CD4-positive, alpha-beta memory T cell (primary cell): Measurements from ENCODE around the gene RPAP2. TPM values are rescaled to one million over a fixed set of nuclear protein-coding genes. Genes with fewer than 3 reads are reported as not detected.
A peak's percentile ranks its signal among the peaks of the same experiment; 100 is the strongest.
"Not testable (repeated sequence)": the region's sequence is repeated elsewhere in the genome, so short reads cannot be mapped to it uniquely, and the experiment has no call there.

Source experiments
- CTCF ChIA-PET: fragments of 350-600 bp; sonication (Branson Sonifier 250); formaldehyde crosslinking; loops from one replicate; lab custom pipeline; 2021; ENCODE audit warnings: inconsistent platforms; ENCODE audit not compliant: partially characterized antibody; lab: Charles Lee
- POLR2A ChIA-PET: fragments of 350-600 bp; sonication (Branson Sonifier 250); formaldehyde crosslinking; loops from one replicate; lab custom pipeline; 2021; ENCODE audit not compliant: partially characterized antibody; lab: Charles Lee
- DNase-seq, 5 donors: peaks; one replicate each; pipeline versions ENCODE4 v3.0.0 to v3.0.0-alpha.2; 2020 to 2022; ENCODE audit warnings: mixed read lengths in 1 of 5
- H3K27ac ChIP-seq: one replicate; pipeline ENCODE4 v1.7.0; 2013; ENCODE audit warnings: low read depth, low read length
- H3K27me3 ChIP-seq: 2 replicates; pipeline ENCODE4 v1.7.0; 2013; ENCODE audit warnings: mild to moderate bottlenecking, low read length, moderate library complexity; ENCODE audit not compliant: insufficient read depth
- H3K36me3 ChIP-seq: 2 replicates; pipeline ENCODE4 v1.7.0; 2013; ENCODE audit warnings: mild to moderate bottlenecking, low read length, moderate library complexity; ENCODE audit not compliant: insufficient read depth
- H3K4me1 ChIP-seq: 2 replicates; pipeline ENCODE4 v1.7.0; 2013; ENCODE audit warnings: mild to moderate bottlenecking, low read length, moderate library complexity; ENCODE audit not compliant: insufficient read depth
- H3K4me3 ChIP-seq, 2 donors: one replicate each; pipeline ENCODE4 v1.7.0; 2013; ENCODE audit warnings: low read length in 2 of 2, mild to moderate bottlenecking in 1 of 2
- H3K9me3 ChIP-seq, 2 donors: one replicate each; pipeline ENCODE4 v1.7.0; 2013; ENCODE audit warnings: low read length in 2 of 2, control low read depth in 1 of 2; ENCODE audit not compliant: control insufficient read depth in 1 of 2
- H3K27ac Mint-ChIP-seq, 7 donors: one replicate each; pipeline ENCODE4 v1.8.0; 2020 to 2021; ENCODE audit warnings: mixed read lengths in 7 of 7, mild to moderate bottlenecking in 6 of 7, inconsistent platforms in 3 of 7, moderate library complexity in 3 of 7
- H3K27me3 Mint-ChIP-seq, 2 donors: one replicate each; pipeline ENCODE4 v1.8.0; 2020 to 2021; ENCODE audit warnings: mixed read lengths in 2 of 2
- H3K36me3 Mint-ChIP-seq, 2 donors: one replicate each; pipeline ENCODE4 v1.8.0; 2020 to 2021; ENCODE audit warnings: mixed read lengths in 2 of 2, inconsistent platforms in 1 of 2, mild to moderate bottlenecking in 1 of 2
- H3K4me1 Mint-ChIP-seq, 4 donors: one replicate each; pipeline ENCODE4 v1.8.0; 2020 to 2021; ENCODE audit warnings: mixed read lengths in 4 of 4, mild to moderate bottlenecking in 1 of 4
- H3K4me3 Mint-ChIP-seq, 8 donors: one replicate each; pipeline ENCODE4 v1.8.0; 2020 to 2021; ENCODE audit warnings: mixed read lengths in 8 of 8, mild to moderate bottlenecking in 7 of 8, moderate library complexity in 6 of 8, inconsistent platforms in 3 of 8
- H3K9me3 Mint-ChIP-seq, 8 donors: one replicate each; pipeline ENCODE4 v1.8.0; 2020 to 2021; ENCODE audit warnings: mixed read lengths in 8 of 8, mild to moderate bottlenecking in 5 of 8, inconsistent platforms in 3 of 8, moderate library complexity in 1 of 8
- intact Hi-C: fragments of 100-400 bp; cut with micrococcal nuclease; formaldehyde crosslinking; loops from one replicate; pipeline ENCODE4 v1.15.1; 2023
- polyA plus RNA-seq, 2 donors: library from polyadenylated mRNA; unstranded; fragments of 300-500 nt; fragmentation: Illumina TruSeq; gene quantifications; one replicate each; pipeline ENCODE4 v1.2.3, GENCODE V29; 2021
- total RNA-seq, 2 experiments: library from RNA; stranded (reverse); gene quantifications; one replicate each; pipeline ENCODE4 v1.2.3, GENCODE V29; 2021

RPAP2 gene
- total and polyA plus RNA-seq, 4 experiments from 2014 or later: 16.1 to 44.0 (median 31.7) TPM

- Histone ChIP-seq H3K27me3 (no peaks in the 10 kb centered on the region), H3K27ac (no peak overlapping the region), H3K4me1 (no peaks in the 10 kb centered on the region), H3K9me3 (no peaks in the 10 kb centered on the region), H3K36me3 (peaks cover 3% of the 10 kb centered on the region), H3K4me3 (no peak overlapping the region)
- Mint-ChIP-seq H3K4me3 (no peak overlapping the region), H3K27me3 (no peaks in the 10 kb centered on the region), H3K27ac (no peak overlapping the region), H3K4me1 (peaks cover 4 to 19% (median 8%) of the 10 kb centered on the region in 4 donors), H3K36me3 (peaks cover 62 to 74% of the 10 kb centered on the region in 2 donors), H3K9me3 (peaks cover 0 to 3% (median 0%) of the 10 kb centered on the region in 8 donors)
- POLR2A ChIA-PET: no interaction called here
- intact Hi-C loops: no loop called here
- CTCF ChIA-PET: no interaction called here
- DNase-seq: no peak
These were observed 21.6 kb upstream of the RPAP2 start for GRCh38 chr1:92277105-92277723.

- H3K27ac ChIP-seq, POLR2A ChIA-PET, H3K4me1 ChIP-seq, H3K4me3 ChIP-seq, H3K27me3 ChIP-seq, H3K9me3 ChIP-seq, CTCF ChIA-PET, intact Hi-C loops, DNase-seq, H3K36me3 ChIP-seq, H3K27ac Mint-ChIP-seq, H3K27me3 Mint-ChIP-seq, H3K9me3 Mint-ChIP-seq, H3K4me3 Mint-ChIP-seq: not testable (repeated sequence)
- H3K4me1 Mint-ChIP-seq: peaks cover 13 to 32% (median 23%) of the 10 kb centered on the region in 4 donors
- peaks cover 76 to 82% of the 10 kb centered on the region in 2 donors for H3K36me3 Mint-ChIP-seq
These were observed 19.1 kb upstream of the RPAP2 start for GRCh38 chr1:92279781-92280180.

GRCh38 chr1:92281411-92281810 lies 17.4 kb upstream of the RPAP2 start:
- H3K4me3 ChIP-seq, H3K27me3 Mint-ChIP-seq, H3K4me1 ChIP-seq, H3K36me3 ChIP-seq, POLR2A ChIA-PET, H3K27me3 ChIP-seq, intact Hi-C loops, H3K27ac ChIP-seq, H3K9me3 ChIP-seq, CTCF ChIA-PET, H3K9me3 Mint-ChIP-seq, H3K4me3 Mint-ChIP-seq, DNase-seq: not testable (repeated sequence)
- Mint-ChIP-seq H3K27ac (peak overlapping the region in 1 of 7 donors; percentile 3), H3K36me3 (peaks cover 82 to 84% of the 10 kb centered on the region in 2 donors), H3K4me1 (peaks cover 13 to 32% (median 22%) of the 10 kb centered on the region in 4 donors)

- H3K9me3 ChIP-seq: no peaks in the 10 kb centered on the region
- H3K4me3 ChIP-seq: no peak overlapping the region
- peak in 4 of 5 donors; percentile 13 to 32 (median 19) for DNase-seq
- no peak overlapping the region for H3K4me3 Mint-ChIP-seq
- H3K27ac ChIP-seq: no peak overlapping the region
- intact Hi-C loops: loop anchor here (1.0 to 2.0 kb wide), 2 partner anchors 294 to 1009 kb away; no protein-coding TSS in a partner anchor
- no peaks in the 10 kb centered on the region for H3K27me3 Mint-ChIP-seq
- peaks cover 5% of the 10 kb centered on the region for H3K4me1 ChIP-seq
- H3K36me3 Mint-ChIP-seq: peaks cover 45 to 50% of the 10 kb centered on the region in 2 donors
- ChIA-PET POLR2A (interaction anchor here (1.1 kb wide), 1 partner anchor 9 kb away, joined by 4 read pairs; no protein-coding TSS in a partner anchor), CTCF (interaction anchor here (0.5 to 4.8 kb wide), 17 partner anchors 9 to 1125 kb away, joined by 3 to 57 read pairs (median 3); no protein-coding TSS in a partner anchor)
- H3K27ac Mint-ChIP-seq: peak overlapping the region in 1 of 7 donors; percentile 50
- H3K27me3 ChIP-seq: no peaks in the 10 kb centered on the region
- H3K9me3 Mint-ChIP-seq: no peaks in the 10 kb centered on the region
- peaks cover 12 to 21% (median 13%) of the 10 kb centered on the region in 4 donors for H3K4me1 Mint-ChIP-seq
- H3K36me3 ChIP-seq: peaks cover 9% of the 10 kb centered on the region
These were observed 7.4 kb upstream of the RPAP2 start for GRCh38 chr1:92291372-92291999.

- H3K27ac ChIP-seq: peak overlapping the region; percentile 88
- H3K27me3 ChIP-seq: no peaks in the 10 kb centered on the region
- peak overlapping the region; percentile 95 to 99 (median 98) for H3K4me3 Mint-ChIP-seq
- peaks cover 5% of the 10 kb centered on the region for H3K36me3 ChIP-seq
- POLR2A ChIA-PET: interaction anchor here (1.2 to 2.8 kb wide), 6 partner anchors 10 to 325 kb away, joined by 3 to 12 read pairs (median 4); no protein-coding TSS in a partner anchor
- no peak for DNase-seq
- peak overlapping the region; percentile 87 to 99 (median 98) for H3K27ac Mint-ChIP-seq
- no peaks in the 10 kb centered on the region for H3K27me3 Mint-ChIP-seq
- peaks cover 29% of the 10 kb centered on the region for H3K4me1 ChIP-seq
- H3K9me3 ChIP-seq: no peaks in the 10 kb centered on the region
- no peaks in the 10 kb centered on the region for H3K9me3 Mint-ChIP-seq
- CTCF ChIA-PET: interaction anchor here (0.7 to 3.7 kb wide), 6 partner anchors 10 to 305 kb away, joined by 3 to 19 read pairs (median 4); no protein-coding TSS in a partner anchor
- H3K4me1 Mint-ChIP-seq: peaks cover 26 to 51% (median 29%) of the 10 kb centered on the region in 4 donors
- peak overlapping the region; percentile 75 to 87 for H3K4me3 ChIP-seq
- intact Hi-C loops: loop anchor here (5.0 kb wide), 3 partner anchors 189 to 796 kb away; partner anchors contain the start of genes BTBD8, CDC7 and GFI1
- H3K36me3 Mint-ChIP-seq: peaks cover 25 to 48% of the 10 kb centered on the region in 2 donors
These were observed 666 bp upstream of the RPAP2 start for GRCh38 chr1:92298213-92298572.

DNA sequence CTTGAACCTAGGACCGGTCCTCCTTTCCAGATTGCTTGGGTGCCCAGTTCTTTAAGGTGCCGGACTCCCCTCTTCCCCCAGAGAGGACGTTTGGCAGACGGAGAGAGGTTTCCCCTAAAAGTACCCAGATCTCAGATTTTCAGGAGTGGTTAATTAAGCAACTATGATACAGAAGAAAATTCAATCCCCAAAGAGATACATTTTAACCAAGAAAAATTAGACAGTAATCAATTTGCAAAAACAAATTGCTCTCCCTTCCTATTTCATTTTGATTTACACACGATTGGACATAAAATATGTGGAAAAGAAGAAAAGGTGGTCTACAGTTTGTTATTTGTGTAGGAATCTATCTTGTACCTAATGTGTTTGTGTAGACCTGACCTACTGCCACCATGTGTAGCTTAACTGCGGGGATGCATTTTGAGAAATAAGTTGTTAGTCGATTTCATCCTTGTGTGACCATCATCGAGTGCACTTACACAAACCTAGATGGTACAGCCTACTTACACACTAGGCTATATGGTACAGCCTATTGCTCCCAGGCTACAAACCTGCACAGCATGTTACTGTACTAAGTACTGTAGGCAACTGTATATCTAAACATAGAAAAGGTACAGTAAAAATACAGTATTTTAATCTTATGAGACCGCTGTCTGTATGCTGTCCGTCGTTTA lies 755 bp downstream of the RPAP2 start:
- POLR2A ChIA-PET: interaction anchor here (0.9 to 2.8 kb wide), 9 partner anchors 9 to 304 kb away, joined by 3 to 12 read pairs (median 4); no protein-coding TSS in a partner anchor
- Histone ChIP-seq H3K27me3 (no peaks in the 10 kb centered on the region), H3K4me1 (peaks cover 29% of the 10 kb centered on the region), H3K36me3 (peaks cover 8% of the 10 kb centered on the region), H3K27ac (peak overlapping the region; percentile 88), H3K4me3 (peak overlapping the region; percentile 75 to 87), H3K9me3 (no peaks in the 10 kb centered on the region)
- peak overlapping the region; percentile 95 to 99 (median 98) for H3K4me3 Mint-ChIP-seq
- DNase-seq: no peak
- H3K36me3 Mint-ChIP-seq: peaks cover 24 to 49% of the 10 kb centered on the region in 2 donors
- no peaks in the 10 kb centered on the region for H3K27me3 Mint-ChIP-seq
- H3K4me1 Mint-ChIP-seq: peaks cover 23 to 51% (median 26%) of the 10 kb centered on the region in 4 donors
- H3K27ac Mint-ChIP-seq: peak overlapping the region; percentile 87 to 99 (median 98)
- no peaks in the 10 kb centered on the region for H3K9me3 Mint-ChIP-seq
- CTCF ChIA-PET: interaction anchor here (1.3 to 3.7 kb wide), 3 partner anchors 9 to 15 kb away, joined by 4 to 19 read pairs (median 12); no protein-coding TSS in a partner anchor
- intact Hi-C loops: loop anchor here (5.0 kb wide), 3 partner anchors 188 to 797 kb away; partner anchors contain the start of genes BTBD8, CDC7 and GFI1
